Esophagus muscularis mucosa (tissue), 4 donors: Measurements from ENCODE around the gene CYLC2.

Source experiments
- CTCF ChIP-seq, 3 experiments: fragments of 200-600 bp in 2 of 3; fragments of 450-650 bp in 1 of 3; sonication (generic) in 2 of 3; IDR thresholded peaks; one replicate each; pipeline ENCODE4 v1.5.1; 2017 to 2019; ENCODE audit warnings: antibody characterized with exemption in 3 of 3, mild to moderate bottlenecking in 2 of 3, moderate library complexity in 1 of 3
- EP300 ChIP-seq: sonication (generic); formaldehyde crosslinking; IDR thresholded peaks from one replicate; pipeline ENCODE4 v1.6.1; 2017; ENCODE audit warnings: antibody characterized with exemption
- POLR2A ChIP-seq: fragments of 450-650 bp; IDR thresholded peaks from one replicate; pipeline ENCODE4 v1.6.1; 2017; ENCODE audit warnings: antibody characterized with exemption, moderate library complexity, mild to moderate bottlenecking, low read depth

- no peak for TF ChIP-seq CTCF (IDR thresholded peaks at IDR 0.05)
- no peak for TF ChIP-seq POLR2A
- no peak for TF ChIP-seq EP300
Measured at GRCh38 chr9:103014242-103014641, 19.1 kb downstream of the CYLC2 start.
